Neural progenitor cell (in vitro differentiated cells): ENCODE data around the gene FSTL1.

Source experiments
- EZH2 ChIP-seq: fragments of 200-600 bp; sonication (generic); IDR thresholded peaks from 2 replicates; pipeline ENCODE4 v1.6.1; 2017; ENCODE audit warnings: antibody characterized with exemption, mild to moderate bottlenecking, moderate library complexity
- EZH2phosphoT487 ChIP-seq: fragments of 200-600 bp; sonication (generic); IDR thresholded peaks from 2 replicates; pipeline ENCODE4 v1.6.1; 2017; ENCODE audit warnings: antibody characterized with exemption
- TF ChIP-seq, protein P1 (sequence below): fragments of 200-600 bp; sonication (generic); IDR thresholded peaks from 2 replicates; pipeline ENCODE4 v1.5.1; 2017; ENCODE audit warnings: antibody characterized with exemption, mild to moderate bottlenecking

DNA sequence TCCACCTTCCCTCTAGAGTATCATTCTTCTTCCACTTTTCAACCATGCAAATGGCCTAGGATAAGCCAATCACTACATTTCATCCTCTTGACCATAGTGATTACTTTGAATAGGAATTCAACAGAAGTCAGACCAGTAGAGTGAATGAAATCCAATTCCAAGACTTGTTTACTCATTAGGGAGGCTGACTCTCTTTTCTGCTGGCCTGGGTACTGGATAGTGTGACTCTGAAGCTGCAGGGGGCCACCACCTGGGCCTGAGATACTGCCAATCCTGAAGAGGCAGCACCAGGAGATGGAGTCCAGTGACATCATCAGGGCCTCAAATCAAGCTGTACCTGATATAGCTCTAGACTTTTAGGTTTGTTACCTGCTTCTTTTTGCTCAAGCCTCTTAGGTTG lies 7.0 kb upstream of the FSTL1 start:
- TF ChIP-seq EZH2 (no peak), EZH2phosphoT487 (no peak)
- TF ChIP-seq, protein P1, sequence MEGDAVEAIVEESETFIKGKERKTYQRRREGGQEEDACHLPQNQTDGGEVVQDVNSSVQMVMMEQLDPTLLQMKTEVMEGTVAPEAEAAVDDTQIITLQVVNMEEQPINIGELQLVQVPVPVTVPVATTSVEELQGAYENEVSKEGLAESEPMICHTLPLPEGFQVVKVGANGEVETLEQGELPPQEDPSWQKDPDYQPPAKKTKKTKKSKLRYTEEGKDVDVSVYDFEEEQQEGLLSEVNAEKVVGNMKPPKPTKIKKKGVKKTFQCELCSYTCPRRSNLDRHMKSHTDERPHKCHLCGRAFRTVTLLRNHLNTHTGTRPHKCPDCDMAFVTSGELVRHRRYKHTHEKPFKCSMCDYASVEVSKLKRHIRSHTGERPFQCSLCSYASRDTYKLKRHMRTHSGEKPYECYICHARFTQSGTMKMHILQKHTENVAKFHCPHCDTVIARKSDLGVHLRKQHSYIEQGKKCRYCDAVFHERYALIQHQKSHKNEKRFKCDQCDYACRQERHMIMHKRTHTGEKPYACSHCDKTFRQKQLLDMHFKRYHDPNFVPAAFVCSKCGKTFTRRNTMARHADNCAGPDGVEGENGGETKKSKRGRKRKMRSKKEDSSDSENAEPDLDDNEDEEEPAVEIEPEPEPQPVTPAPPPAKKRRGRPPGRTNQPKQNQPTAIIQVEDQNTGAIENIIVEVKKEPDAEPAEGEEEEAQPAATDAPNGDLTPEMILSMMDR = no peak
